Stimulated activated CD8-positive, alpha-beta memory T cell treated with anti-CD3 and anti-CD28 coated beads, Interleukin-15, amount 100 ng/mL, for 1 hour (primary cell): ENCODE measurements around the gene PTPN1.
"Not testable (repeated sequence)": the region's sequence is repeated elsewhere in the genome, so short reads cannot be mapped to it uniquely, and the experiment has no call there.

Experiments used
- DNase-seq: peaks from one replicate; pipeline ENCODE4 v3.0.0-alpha.2; 2020; ENCODE audit warnings: low read depth

The PTPN1 gene

GRCh38 chr20:50509923-50510705 is at the start of gene PTPN1:
Gene PTPN1, plus strand, starts transcription at chr20:50510383. Its CDS starts 145 bp downstream, at chr20:50510528.
- DNase-seq = peak; percentile 98

GRCh38 chr20:50460608-50461267 is 49.4 kb upstream of the PTPN1 start:
- DNase-seq = peak; percentile 68

GRCh38 chr20:50462093-50462690 is 48.0 kb upstream of the PTPN1 start:
- DNase-seq = no peak

- no peak for DNase-seq
These were observed 46.0 kb upstream of the PTPN1 start for GRCh38 chr20:50464026-50464724.

- no peak for DNase-seq
These were observed 45.2 kb upstream of the PTPN1 start for GRCh38 chr20:50464725-50465650.

GRCh38 chr20:50467174-50467573 is 43.0 kb upstream of the PTPN1 start:
- no peak for DNase-seq

GRCh38 chr20:50467718-50468356 is 42.3 kb upstream of the PTPN1 start:
- no peak for DNase-seq

- no peak for DNase-seq
These were observed 41.8 kb upstream of the PTPN1 start for GRCh38 chr20:50468378-50468798.

- DNase-seq = no peak
These were observed 40.9 kb upstream of the PTPN1 start for GRCh38 chr20:50469176-50469723.

- no peak for DNase-seq
These were observed 40.4 kb upstream of the PTPN1 start for GRCh38 chr20:50469796-50470195.

GRCh38 chr20:50470264-50470858 is 39.8 kb upstream of the PTPN1 start:
- no peak for DNase-seq

- DNase-seq = no peak
These were observed 39.0 kb upstream of the PTPN1 start for GRCh38 chr20:50471231-50471630.

GRCh38 chr20:50472693-50473664 is 37.2 kb upstream of the PTPN1 start:
- no peak for DNase-seq

GRCh38 chr20:50474356-50474755 is 35.8 kb upstream of the PTPN1 start:
- DNase-seq = not testable (repeated sequence)

GRCh38 chr20:50475681-50476292 is 34.4 kb upstream of the PTPN1 start:
- no peak for DNase-seq

- DNase-seq = no peak
These were observed 32.8 kb upstream of the PTPN1 start for GRCh38 chr20:50477239-50477872.

- DNase-seq = peak; percentile 47
These were observed 31.8 kb upstream of the PTPN1 start for GRCh38 chr20:50478162-50478990.
